Peyer's patch (tissue), 4 donors: Measurements from ENCODE around the gene RBM19. TPM values are rescaled to one million over a fixed set of nuclear protein-coding genes. Genes with fewer than 3 reads are reported as not detected.

Source experiments
- DNase-seq, 3 donors: peaks; one replicate each; pipeline ENCODE4 v3.0.0-alpha.2; 2017 to 2019
- H3K27ac ChIP-seq, 4 donors: fragments of 200-600 bp; sonication (generic); one replicate each; pipeline ENCODE4 v1.5.1; 2016 to 2019
- H3K27me3 ChIP-seq, 2 donors: fragments of 200-600 bp; sonication (generic); one replicate each; pipeline ENCODE4 v1.5.1; 2019
- H3K36me3 ChIP-seq, 3 donors: fragments of 200-600 bp; sonication (generic); one replicate each; pipeline ENCODE4 v1.5.1; 2016 to 2019
- H3K4me1 ChIP-seq, 4 donors: fragments of 200-600 bp; sonication (generic); one replicate each; pipeline ENCODE4 v1.5.1; 2016 to 2019
- H3K4me3 ChIP-seq, 4 donors: fragments of 200-600 bp; sonication (generic); 1 replicate in 3 of 4; 2 replicates in 1 of 4; pipeline ENCODE4 v1.5.1; 2016 to 2019; ENCODE audit warnings: mild to moderate bottlenecking in 1 of 4
- H3K9me3 ChIP-seq, 4 donors: fragments of 200-600 bp; sonication (generic); one replicate each; pipeline ENCODE4 v1.5.1; 2016 to 2019; ENCODE audit warnings: mild to moderate bottlenecking in 1 of 4
- CTCF ChIP-seq, 6 experiments: fragments of 450-650 bp in 4 of 6; fragments of 200-600 bp in 2 of 6; sonication (generic) in 1 of 6; IDR thresholded peaks; one replicate each; pipeline ENCODE4 v1.5.1; 2017 to 2019; ENCODE audit warnings: antibody characterized with exemption in 6 of 6, mild to moderate bottlenecking in 3 of 6, moderate library complexity in 1 of 6
- POLR2A ChIP-seq, 2 donors: fragments of 450-650 bp; IDR thresholded peaks; one replicate each; pipeline ENCODE4 v1.5.1; 2017; ENCODE audit warnings: antibody characterized with exemption in 2 of 2, mild to moderate bottlenecking in 2 of 2, moderate library complexity in 2 of 2
- total RNA-seq, 4 donors: library from RNA; depleted of rRNA; stranded (reverse); fragments of >200 nt; gene quantifications; one replicate each; pipeline ENCODE4 v1.1.0, GENCODE V29; 2016

The RBM19 gene
- total RNA-seq, 4 donors from 2014 or later: 20.7 to 178 (median 48.0) TPM

- H3K27me3 ChIP-seq: no peaks in the 10 kb centered on the region
- no peaks in the 10 kb centered on the region for H3K4me1 ChIP-seq
- no peak overlapping the region for H3K27ac ChIP-seq
- no peak overlapping the region for H3K4me3 ChIP-seq
- TF ChIP-seq CTCF (IDR thresholded peaks at IDR 0.05) (no peak), POLR2A (IDR thresholded peaks at IDR 0.05) (no peak)
- H3K9me3 ChIP-seq: no peaks in the 10 kb centered on the region
- no peaks in the 10 kb centered on the region for H3K36me3 ChIP-seq
- no peak for DNase-seq
Observed at GRCh38 chr12:113983265-113983664, 17.1 kb upstream of the RBM19 start.

GRCh38 chr12:113981876-113982275, 15.8 kb upstream of the RBM19 start:
- TF ChIP-seq POLR2A (IDR thresholded peaks at IDR 0.05) (no peak), CTCF (IDR thresholded peaks at IDR 0.05) (no peak)
- DNase-seq: no peak
- no peak overlapping the region for H3K27ac ChIP-seq
- no peaks in the 10 kb centered on the region for H3K4me1 ChIP-seq
- H3K27me3 ChIP-seq: no peaks in the 10 kb centered on the region
- H3K9me3 ChIP-seq: no peaks in the 10 kb centered on the region
- H3K4me3 ChIP-seq: no peak overlapping the region
- H3K36me3 ChIP-seq: no peaks in the 10 kb centered on the region

- Histone ChIP-seq H3K9me3 (no peaks in the 10 kb centered on the region), H3K4me1 (no peaks in the 10 kb centered on the region), H3K36me3 (no peaks in the 10 kb centered on the region), H3K27ac (no peak overlapping the region), H3K27me3 (no peaks in the 10 kb centered on the region), H3K4me3 (no peak overlapping the region)
- DNase-seq: peak in 1 of 3 donors; percentile 60
- TF ChIP-seq POLR2A (IDR thresholded peaks at IDR 0.05): no peak
- peak in 5 of 6 experiments; percentile 65 to 97 (median 94) for TF ChIP-seq CTCF (IDR thresholded peaks at IDR 0.05)
Observed at GRCh38 chr12:113980537-113981337, 14.6 kb upstream of the RBM19 start.

GRCh38 chr12:113980054-113980453, 13.9 kb upstream of the RBM19 start:
- no peak for TF ChIP-seq CTCF (IDR thresholded peaks at IDR 0.05)
- TF ChIP-seq POLR2A (IDR thresholded peaks at IDR 0.05): no peak
- H3K27me3 ChIP-seq: no peaks in the 10 kb centered on the region

GRCh38 chr12:113978080-113978479, 12.0 kb upstream of the RBM19 start:
- Histone ChIP-seq H3K36me3 (no peaks in the 10 kb centered on the region), H3K27me3 (no peaks in the 10 kb centered on the region)
- no peak for TF ChIP-seq POLR2A (IDR thresholded peaks at IDR 0.05)

More at GRCh38 chr12:113980054-113980453, 13.9 kb upstream of the RBM19 start:
- DNase-seq: no peak
- no peaks in the 10 kb centered on the region for H3K36me3 ChIP-seq
- H3K4me3 ChIP-seq: no peak overlapping the region
- H3K27ac ChIP-seq: no peak overlapping the region
- H3K4me1 ChIP-seq: no peaks in the 10 kb centered on the region
- H3K9me3 ChIP-seq: no peaks in the 10 kb centered on the region

GRCh38 chr12:113974006-113974405, 7.9 kb upstream of the RBM19 start:
- H3K9me3 ChIP-seq: no peaks in the 10 kb centered on the region
- no peaks in the 10 kb centered on the region for H3K36me3 ChIP-seq
- no peaks in the 10 kb centered on the region for H3K4me1 ChIP-seq
- TF ChIP-seq CTCF (IDR thresholded peaks at IDR 0.05): no peak
- TF ChIP-seq POLR2A (IDR thresholded peaks at IDR 0.05): no peak
- H3K4me3 ChIP-seq: no peak overlapping the region
- DNase-seq: no peak
- no peak overlapping the region for H3K27ac ChIP-seq
- H3K27me3 ChIP-seq: no peaks in the 10 kb centered on the region

More at GRCh38 chr12:113978080-113978479, 12.0 kb upstream of the RBM19 start:
- Histone ChIP-seq H3K4me1 (no peaks in the 10 kb centered on the region), H3K9me3 (no peaks in the 10 kb centered on the region), H3K4me3 (no peak overlapping the region), H3K27ac (no peak overlapping the region)
- DNase-seq: no peak
